ENCODE results near the gene NHS. TPM values are rescaled to one million over a fixed set of nuclear protein-coding genes. Genes with fewer than 3 reads are reported as not detected.

NHS gene
- total RNA-seq, 6 experiments from 2014 or later: 0.06 to 0.27 (median 0.12) TPM

DNA sequence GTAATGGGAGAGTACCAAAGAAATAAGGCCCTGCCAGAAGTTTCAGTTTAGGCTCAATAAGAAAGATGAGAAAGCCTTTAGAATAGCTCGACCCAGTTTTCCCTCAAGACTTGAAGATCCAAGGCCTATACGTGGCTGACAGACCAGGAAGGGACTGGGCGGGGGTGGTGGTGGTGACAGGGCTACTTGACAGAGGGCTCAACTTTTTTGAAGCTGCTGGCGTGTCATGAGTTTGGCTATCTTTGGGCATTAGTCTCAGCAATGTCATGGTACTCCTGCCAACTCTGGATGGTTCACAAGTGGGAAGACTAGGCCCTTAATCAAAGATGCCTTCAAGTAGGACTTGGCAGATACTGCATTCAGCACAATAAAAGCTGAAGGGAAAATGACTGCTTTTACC is 262.2 kb downstream of the NHS start:
- intact Hi-C loops (cut with DNase I): no loop called here

DNA sequence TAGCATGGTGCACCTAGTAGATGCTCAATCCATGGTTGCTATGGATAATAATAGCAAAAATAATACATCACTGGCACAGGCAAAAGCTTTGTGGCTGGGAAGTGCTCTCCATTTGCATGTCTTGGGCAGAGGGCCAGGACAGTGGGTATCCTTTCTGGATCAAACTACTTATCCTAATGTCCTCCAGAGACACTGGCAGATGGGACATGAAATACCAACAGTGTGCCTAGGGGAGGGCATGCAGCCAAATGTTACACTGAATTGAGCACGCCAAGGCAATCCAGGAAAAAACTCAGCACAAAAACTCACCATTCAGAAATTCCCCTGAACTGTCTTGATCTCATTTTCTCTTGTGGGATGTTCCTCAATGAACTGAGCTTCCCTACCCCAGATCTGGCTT is 263.7 kb downstream of the NHS start:
- TF ChIP-seq, protein P1, sequence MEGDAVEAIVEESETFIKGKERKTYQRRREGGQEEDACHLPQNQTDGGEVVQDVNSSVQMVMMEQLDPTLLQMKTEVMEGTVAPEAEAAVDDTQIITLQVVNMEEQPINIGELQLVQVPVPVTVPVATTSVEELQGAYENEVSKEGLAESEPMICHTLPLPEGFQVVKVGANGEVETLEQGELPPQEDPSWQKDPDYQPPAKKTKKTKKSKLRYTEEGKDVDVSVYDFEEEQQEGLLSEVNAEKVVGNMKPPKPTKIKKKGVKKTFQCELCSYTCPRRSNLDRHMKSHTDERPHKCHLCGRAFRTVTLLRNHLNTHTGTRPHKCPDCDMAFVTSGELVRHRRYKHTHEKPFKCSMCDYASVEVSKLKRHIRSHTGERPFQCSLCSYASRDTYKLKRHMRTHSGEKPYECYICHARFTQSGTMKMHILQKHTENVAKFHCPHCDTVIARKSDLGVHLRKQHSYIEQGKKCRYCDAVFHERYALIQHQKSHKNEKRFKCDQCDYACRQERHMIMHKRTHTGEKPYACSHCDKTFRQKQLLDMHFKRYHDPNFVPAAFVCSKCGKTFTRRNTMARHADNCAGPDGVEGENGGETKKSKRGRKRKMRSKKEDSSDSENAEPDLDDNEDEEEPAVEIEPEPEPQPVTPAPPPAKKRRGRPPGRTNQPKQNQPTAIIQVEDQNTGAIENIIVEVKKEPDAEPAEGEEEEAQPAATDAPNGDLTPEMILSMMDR (IDR thresholded peaks at IDR 0.05): no peak
- TF ChIP-seq POLR2A (IDR thresholded peaks at IDR 0.05): no peak
- H3K27me3 ChIP-seq: no peaks in the 10 kb centered on the region
- DNase-seq (no peak), ATAC-seq (no peak)
- no peaks in the 10 kb centered on the region for H3K36me3 ChIP-seq
- H3K9me3 ChIP-seq: no peaks in the 10 kb centered on the region
- intact Hi-C loops (cut with DNase I): no loop called here
- H3K4me3 ChIP-seq: no peak overlapping the region
- 42% methylated on average over 1 of the region's 1 CpG for WGBS (ENCODE audit: insufficient coverage, low coverage, low lambda C conversion rate, missing lambda C conversion rate)
- H3K4me1 ChIP-seq: no peaks in the 10 kb centered on the region
- H3K27ac ChIP-seq: no peak overlapping the region

More for the DNA sequence above, 262.2 kb downstream of the NHS start:
- Histone ChIP-seq H3K27ac (no peak overlapping the region), H3K27me3 (no peaks in the 10 kb centered on the region), H3K4me1 (no peaks in the 10 kb centered on the region), H3K4me3 (no peak overlapping the region), H3K9me3 (no peaks in the 10 kb centered on the region), H3K36me3 (no peaks in the 10 kb centered on the region)
- 63% methylated on average over 4 of the region's 4 CpGs for WGBS (ENCODE audit: insufficient coverage, low coverage, low lambda C conversion rate, missing lambda C conversion rate)
- no peak for ATAC-seq
- no peak for TF ChIP-seq POLR2A (IDR thresholded peaks at IDR 0.05)
- TF ChIP-seq, protein P1 (IDR thresholded peaks at IDR 0.05): no peak
- no peak for DNase-seq

DNA sequence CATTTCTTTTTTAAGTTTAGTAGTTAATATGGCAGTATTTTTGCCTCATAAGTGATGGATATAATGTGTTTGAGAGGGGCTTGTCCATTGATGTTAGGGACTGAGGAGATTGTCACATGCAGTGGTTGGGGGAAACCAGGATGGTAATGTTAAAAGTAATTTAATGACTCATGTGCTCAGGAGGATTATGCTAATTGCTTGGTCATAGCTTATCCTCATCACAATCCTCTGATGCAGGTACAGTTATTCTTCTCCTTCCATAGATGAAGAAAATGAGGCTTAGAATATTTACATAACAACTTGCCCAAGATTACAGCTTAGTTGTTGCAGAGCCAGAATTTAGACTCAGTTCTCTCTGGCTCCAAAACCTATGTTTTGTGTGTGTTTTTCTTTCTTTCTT is 267.9 kb downstream of the NHS start:
- ATAC-seq: no peak
- no peak for TF ChIP-seq POLR2A (IDR thresholded peaks at IDR 0.05)
- TF ChIP-seq, protein P1 (IDR thresholded peaks at IDR 0.05): no peak
- intact Hi-C loops (cut with DNase I): no loop called here
- H3K4me3 ChIP-seq: no peak overlapping the region
- H3K4me1 ChIP-seq: no peaks in the 10 kb centered on the region
- DNase-seq: no peak
- H3K36me3 ChIP-seq: no peaks in the 10 kb centered on the region
- no peaks in the 10 kb centered on the region for H3K9me3 ChIP-seq
- no peaks in the 10 kb centered on the region for H3K27me3 ChIP-seq
- no peak overlapping the region for H3K27ac ChIP-seq

DNA sequence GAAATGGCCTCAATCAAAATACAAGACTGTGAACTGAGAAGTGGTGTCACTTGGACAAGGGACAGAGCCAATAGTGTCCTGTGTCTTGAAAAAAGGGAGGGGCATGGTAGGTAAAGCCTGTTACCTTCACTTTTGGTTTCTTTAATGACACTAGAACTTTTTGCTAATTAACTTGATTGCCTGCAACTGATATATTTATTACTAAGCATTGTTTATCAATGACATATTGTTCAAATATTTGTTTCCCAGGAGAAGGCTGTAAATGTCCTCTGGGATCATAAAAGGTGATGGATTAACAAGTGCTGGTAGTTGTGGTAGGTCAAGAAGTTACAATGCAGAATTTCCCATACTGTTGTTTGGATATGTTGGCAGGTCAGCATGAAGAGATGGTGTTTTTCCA is 268.5 kb downstream of the NHS start:
- ATAC-seq (no peak), DNase-seq (no peak)
- intact Hi-C loops (cut with DNase I): no loop called here
- Histone ChIP-seq H3K27ac (no peak overlapping the region), H3K27me3 (no peaks in the 10 kb centered on the region), H3K9me3 (no peaks in the 10 kb centered on the region), H3K4me1 (no peaks in the 10 kb centered on the region), H3K36me3 (no peaks in the 10 kb centered on the region), H3K4me3 (no peak overlapping the region)
- TF ChIP-seq, protein P1 (IDR thresholded peaks at IDR 0.05): no peak
- no peak for TF ChIP-seq POLR2A (IDR thresholded peaks at IDR 0.05)

DNA sequence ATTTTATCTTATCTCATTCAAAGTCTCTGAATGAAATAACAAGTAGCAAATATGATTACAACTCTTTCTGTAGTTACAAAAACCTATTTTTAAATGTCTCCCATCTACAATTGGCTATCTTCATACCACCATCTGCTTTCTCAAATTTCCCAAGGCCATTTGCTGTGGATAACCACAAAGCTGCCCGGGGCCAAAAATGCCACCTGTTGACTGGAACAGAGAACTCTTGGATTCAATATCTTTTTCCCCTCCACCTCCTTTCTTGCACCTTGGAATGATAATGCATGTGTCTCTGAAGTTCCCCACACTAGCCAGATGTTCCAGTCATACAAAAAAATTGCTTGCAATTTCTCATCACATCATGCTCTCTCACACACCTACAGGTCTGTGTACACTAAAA is 269.0 kb downstream of the NHS start:
- no peak overlapping the region for H3K27ac ChIP-seq
- intact Hi-C loops (cut with DNase I): no loop called here
- no peaks in the 10 kb centered on the region for H3K9me3 ChIP-seq
- WGBS (ENCODE audit: insufficient coverage, low coverage, low lambda C conversion rate, missing lambda C conversion rate): 100% methylated on average over 1 of the region's 1 CpG
- no peaks in the 10 kb centered on the region for H3K4me1 ChIP-seq
- H3K27me3 ChIP-seq: no peaks in the 10 kb centered on the region
- ATAC-seq (no peak), DNase-seq (no peak)
- H3K36me3 ChIP-seq: no peaks in the 10 kb centered on the region
- TF ChIP-seq POLR2A (IDR thresholded peaks at IDR 0.05): no peak
- TF ChIP-seq, protein P1 (IDR thresholded peaks at IDR 0.05): no peak
- H3K4me3 ChIP-seq: no peak overlapping the region
